Lung (tissue), 10 donors: ENCODE results near the gene UPK3BL2. TPM values are rescaled to one million over a fixed set of nuclear protein-coding genes. Genes with fewer than 3 reads are reported as not detected.
"Not testable (repeated sequence)": the region's sequence is repeated elsewhere in the genome, so short reads cannot be mapped to it uniquely, and the experiment has no call there.

Experiments
- ATAC-seq: fragments of 200-7000 bp; cut with Tn5 transposase; one replicate; pipeline ENCODE4 v1.9.1; 2020; ENCODE audit warnings: moderate number of reproducible peaks; ENCODE audit not compliant: insufficient read depth, low FRiP score
- DNase-seq, 3 donors: peaks; one replicate each; pipeline ENCODE4 v3.0.0-alpha.2; 2013 to 2017
- H3K27ac ChIP-seq, 2 donors: one replicate each; pipeline ENCODE4 v1.5.1; 2013; ENCODE audit warnings: mild to moderate bottlenecking in 2 of 2, moderate library complexity in 2 of 2, control low read depth in 1 of 2, inconsistent platforms in 1 of 2, low read depth in 1 of 2, low read length in 1 of 2
- H3K27me3 ChIP-seq, 3 donors: one replicate each; pipeline ENCODE4 v1.5.1; 2013; ENCODE audit warnings: low read length in 2 of 3; ENCODE audit not compliant: control insufficient read depth in 3 of 3, insufficient read depth in 3 of 3
- H3K36me3 ChIP-seq, 4 donors: one replicate each; pipeline ENCODE4 v1.5.1; 2013; ENCODE audit warnings: low read length in 4 of 4, mild to moderate bottlenecking in 1 of 4, moderate library complexity in 1 of 4; ENCODE audit not compliant: control insufficient read depth in 4 of 4, insufficient read depth in 4 of 4
- H3K4me1 ChIP-seq, 5 donors: one replicate each; pipeline ENCODE4 v1.5.1; 2013; ENCODE audit warnings: low read length in 5 of 5, mild to moderate bottlenecking in 2 of 5, moderate library complexity in 1 of 5; ENCODE audit not compliant: control insufficient read depth in 5 of 5, insufficient read depth in 5 of 5
- H3K4me3 ChIP-seq: one replicate; pipeline ENCODE4 v1.5.1; 2013; ENCODE audit warnings: mild to moderate bottlenecking, control low read depth, moderate library complexity
- H3K9ac ChIP-seq, 2 donors: one replicate each; pipeline ENCODE4 v1.5.1; 2013; ENCODE audit warnings: low read length in 2 of 2, control low read depth in 1 of 2; ENCODE audit not compliant: insufficient read depth in 1 of 2
- H3K9me3 ChIP-seq, 4 donors: one replicate each; pipeline ENCODE4 v1.5.1; 2013; ENCODE audit warnings: low read length in 3 of 4, mild to moderate bottlenecking in 1 of 4, moderate library complexity in 1 of 4; ENCODE audit not compliant: control insufficient read depth in 4 of 4, insufficient read depth in 3 of 4
- WGBS, 2 donors: extraction: QIAGEN DNeasy Blood & Tissue Kit; methylation state at CpG; one replicate each; pipeline ENCODE4 v1.1.7; 2013; 5-methylcytosine and 5-hydroxymethylcytosine counted together
- polyA plus RNA-seq, 2 donors: library from polyadenylated mRNA; stranded (reverse); fragments of 200-250 nt; gene quantifications; one replicate each; pipeline ENCODE4 v1.2.1, GENCODE V29; 2013
- total RNA-seq, 2 donors: library from RNA; depleted of rRNA in 1 of 2; stranded (reverse); fragments of >200 nt in 1 of 2; gene quantifications; one replicate each; pipeline ENCODE4 v1.2.1, GENCODE V29; 2014 to 2021
- donor health status: Bipolar disorder and iron deficiency.
- donor health status: healthy.
- donor health status: DM: yes; HTN: yes; CAD: no.

Gene UPK3BL2
- total and polyA plus RNA-seq, 4 donors = 12.5 to 23.7 (median 17.4) TPM

- not testable (repeated sequence) for H3K36me3 ChIP-seq, H3K4me3 ChIP-seq, H3K4me1 ChIP-seq, H3K9me3 ChIP-seq, DNase-seq, H3K27me3 ChIP-seq, H3K9ac ChIP-seq, H3K27ac ChIP-seq
- whole genome bisulfite sequencing, 2 donors = no CpG with 5 or more reads among the region's 67 CpGs
- peak; percentile 38 for ATAC-seq
Observed at GRCh38 chr7:102494473-102495149, 48.9 kb downstream of the UPK3BL2 start.

- not testable (repeated sequence) for H3K36me3 ChIP-seq, H3K9ac ChIP-seq, H3K4me1 ChIP-seq, H3K4me3 ChIP-seq, DNase-seq, H3K9me3 ChIP-seq, H3K27ac ChIP-seq, H3K27me3 ChIP-seq
- peak; percentile 2 for ATAC-seq
- 14 to 50% methylated on average over 4 to 7 of the region's 15 CpGs for WGBS, 2 donors
Observed at GRCh38 chr7:102494026-102494425, 49.5 kb downstream of the UPK3BL2 start.

GRCh38 chr7:102493220-102493935 is 50.1 kb downstream of the UPK3BL2 start:
- not testable (repeated sequence) for H3K4me1 ChIP-seq, H3K9ac ChIP-seq, H3K4me3 ChIP-seq, H3K27me3 ChIP-seq, H3K9me3 ChIP-seq, H3K27ac ChIP-seq, H3K36me3 ChIP-seq, DNase-seq
- no CpG with 5 or more reads among the region's 33 CpGs for WGBS, 2 donors
- peak; percentile 69 for ATAC-seq

- not testable (repeated sequence) for H3K27me3 ChIP-seq, H3K9ac ChIP-seq, H3K4me3 ChIP-seq, H3K36me3 ChIP-seq, H3K9me3 ChIP-seq, DNase-seq, H3K4me1 ChIP-seq, H3K27ac ChIP-seq
- peak; percentile 76 for ATAC-seq
- WGBS, 2 donors = 79 to 84% methylated on average over 2 to 3 of the region's 12 CpGs
Observed at GRCh38 chr7:102490529-102491075, 52.9 kb downstream of the UPK3BL2 start.

Other genes starting within 250 kb of the UPK3BL2 start
- gene SPDYE6, start 187.3 kb downstream of the UPK3BL2 start, total RNA-seq = not detected
- under 1 TPM; 0.08 to 0.10 TPM for gene SPDYE6, start 187.3 kb downstream of the UPK3BL2 start, polyA plus RNA-seq
- 10 to 100 TPM; 21.4 to 29.2 TPM for gene PRKRIP1, start 147.3 kb downstream of the UPK3BL2 start, total RNA-seq
- 10 to 100 TPM; 14.6 to 25.7 TPM for gene PRKRIP1, start 147.3 kb downstream of the UPK3BL2 start, polyA plus RNA-seq
- gene ORAI2, start 110.1 kb downstream of the UPK3BL2 start, total RNA-seq = 10 to 100 TPM; 15.0 to 39.8 TPM
- 10 to 100 TPM in 1 of 2 donors, 1 to 10 TPM in 1; 7.6 to 48.9 TPM for gene ORAI2, start 110.1 kb downstream of the UPK3BL2 start, polyA plus RNA-seq
- 10 to 100 TPM; 10.2 to 13.8 TPM for gene ALKBH4, start 78.8 kb downstream of the UPK3BL2 start, total RNA-seq
- gene ALKBH4, start 78.8 kb downstream of the UPK3BL2 start, polyA plus RNA-seq = 10 to 100 TPM in 1 of 2 donors, 1 to 10 TPM in 1; 7.9 to 10.3 TPM
- 10 to 100 TPM; 23.5 to 28.4 TPM for gene LRWD1, start 78.7 kb downstream of the UPK3BL2 start, total RNA-seq
- gene LRWD1, start 78.7 kb downstream of the UPK3BL2 start, polyA plus RNA-seq = 10 to 100 TPM; 12.3 to 31.5 TPM
- 10 to 100 TPM; 10.3 to 45.0 TPM for gene POLR2J, start 64.8 kb downstream of the UPK3BL2 start, total RNA-seq
- gene POLR2J, start 64.8 kb downstream of the UPK3BL2 start, polyA plus RNA-seq = 100 to 1,000 TPM in 1 of 2 donors, 10 to 100 TPM in 1; 66.2 to 151 TPM
- 10 to 100 TPM in 1 of 2 donors, 1 to 10 TPM in 1; 9.7 to 11.4 TPM for gene RASA4B, start 25.9 kb downstream of the UPK3BL2 start, total RNA-seq
- gene RASA4B, start 25.9 kb downstream of the UPK3BL2 start, polyA plus RNA-seq = 10 to 100 TPM in 1 of 2 donors, 1 to 10 TPM in 1; 7.3 to 24.6 TPM
- gene SPDYE2, start 7.5 kb upstream of the UPK3BL2 start, total RNA-seq = under 1 TPM; 0.23 to 0.34 TPM
- under 1 TPM in 1 of 2 donors, not detected in 1; 0.14 TPM for gene SPDYE2, start 7.5 kb upstream of the UPK3BL2 start, polyA plus RNA-seq
- 10 to 100 TPM; 34.5 to 51.3 TPM for gene POLR2J3, start 28.9 kb upstream of the UPK3BL2 start, total RNA-seq
- gene POLR2J3, start 28.9 kb upstream of the UPK3BL2 start, polyA plus RNA-seq = 100 to 1,000 TPM in 1 of 2 donors, 10 to 100 TPM in 1; 47.5 to 126 TPM
- 10 to 100 TPM; 21.0 to 31.2 TPM for gene RASA4, start 73.1 kb upstream of the UPK3BL2 start, total RNA-seq
- gene RASA4, start 73.1 kb upstream of the UPK3BL2 start, polyA plus RNA-seq = 10 to 100 TPM; 15.4 to 56.2 TPM
- gene UPK3BL1, start 99.1 kb upstream of the UPK3BL2 start, total RNA-seq = 10 to 100 TPM; 11.2 to 27.0 TPM
- 10 to 100 TPM; 18.5 to 54.3 TPM for gene UPK3BL1, start 99.1 kb upstream of the UPK3BL2 start, polyA plus RNA-seq
- gene SPDYE2B, start 106.6 kb upstream of the UPK3BL2 start, total RNA-seq = not detected
- not detected for gene SPDYE2B, start 106.6 kb upstream of the UPK3BL2 start, polyA plus RNA-seq
- 1 to 10 TPM; 6.9 to 9.9 TPM for gene POLR2J2, start 128.0 kb upstream of the UPK3BL2 start, total RNA-seq
- 1 to 10 TPM; 1.3 to 6.3 TPM for gene POLR2J2, start 128.0 kb upstream of the UPK3BL2 start, polyA plus RNA-seq
- 10 to 100 TPM; 11.2 to 17.3 TPM for gene FAM185A, start 205.3 kb upstream of the UPK3BL2 start, total RNA-seq
- gene FAM185A, start 205.3 kb upstream of the UPK3BL2 start, polyA plus RNA-seq = 1 to 10 TPM; 2.8 to 4.8 TPM